Liver (tissue), 9 donors: ENCODE data around the gene GHR. TPM values are rescaled to one million over a fixed set of nuclear protein-coding genes. Genes with fewer than 3 reads are reported as not detected.
A peak's percentile ranks its signal among the peaks of the same experiment; 100 is the strongest.

Source experiments
- DNase-seq: peaks from one replicate; pipeline ENCODE4 v3.0.0-alpha.2; 2017; ENCODE audit warnings: low spot score
- H3K27ac ChIP-seq, 2 donors: one replicate each; pipeline ENCODE4 v1.7.0; 2013; ENCODE audit warnings: inconsistent platforms in 2 of 2, low read length in 2 of 2, control low read depth in 1 of 2, low read depth in 1 of 2, mild to moderate bottlenecking in 1 of 2
- H3K27me3 ChIP-seq, 4 donors: one replicate each; pipeline versions ENCODE4 v1.6.1 to v1.7.0; 2013; ENCODE audit warnings: low read length in 3 of 4, inconsistent platforms in 1 of 4, mild to moderate bottlenecking in 1 of 4, moderate library complexity in 1 of 4; ENCODE audit not compliant: control insufficient read depth in 4 of 4, insufficient read depth in 4 of 4
- H3K36me3 ChIP-seq, 4 donors: one replicate each; pipeline versions ENCODE4 v1.6.1 to v1.7.0; 2013; ENCODE audit warnings: low read length in 3 of 4, mild to moderate bottlenecking in 3 of 4, low read depth in 1 of 4, moderate library complexity in 1 of 4; ENCODE audit not compliant: control insufficient read depth in 4 of 4, insufficient read depth in 3 of 4
- H3K4me1 ChIP-seq, 4 donors: one replicate each; pipeline versions ENCODE4 v1.6.1 to v1.7.0; 2013; ENCODE audit warnings: low read length in 3 of 4, mild to moderate bottlenecking in 3 of 4, moderate library complexity in 1 of 4; ENCODE audit not compliant: control insufficient read depth in 4 of 4, insufficient read depth in 4 of 4
- H3K4me3 ChIP-seq, 3 donors: one replicate each; pipeline versions ENCODE4 v1.6.1 to v1.7.0; 2013; ENCODE audit warnings: low read length in 3 of 3, control low read depth in 1 of 3, low read depth in 1 of 3, mild to moderate bottlenecking in 1 of 3
- H3K9ac ChIP-seq, 2 donors: one replicate each; pipeline ENCODE4 v1.7.0; 2013; ENCODE audit warnings: low read length in 2 of 2, mild to moderate bottlenecking in 2 of 2, moderate library complexity in 2 of 2, control low read depth in 1 of 2, low read depth in 1 of 2
- H3K9me3 ChIP-seq, 4 donors: one replicate each; pipeline versions ENCODE4 v1.6.1 to v1.7.0; 2013; ENCODE audit warnings: low read length in 3 of 4; ENCODE audit not compliant: control insufficient read depth in 4 of 4
- CTCF ChIP-seq: fragments of 150-350 bp; IDR thresholded peaks from 2 replicates; pipeline ENCODE4 v1.5.1; 2017; ENCODE audit warnings: improper control_type of control experiment, low read depth, low read length; ENCODE audit not compliant: missing input control
- EGR1 ChIP-seq, 2 donors: IDR thresholded peaks; 2 replicates each; pipeline ENCODE4 v1.6.1; 2016 to 2018; ENCODE audit warnings: antibody characterized with exemption in 2 of 2, low read depth in 2 of 2
- FOXA1 ChIP-seq: IDR thresholded peaks from 2 replicates; pipeline ENCODE4 v1.6.1; 2016; ENCODE audit warnings: antibody characterized with exemption
- FOXA2 ChIP-seq: IDR thresholded peaks from 2 replicates; pipeline ENCODE4 v1.6.1; 2016; ENCODE audit warnings: antibody characterized with exemption
- GABPA ChIP-seq, 2 donors: IDR thresholded peaks in 1 of 2; conservative IDR thresholded peaks in 1 of 2; 2 replicates each; pipeline ENCODE4 v1.6.1; 2016; ENCODE audit warnings: antibody characterized with exemption in 2 of 2, mild to moderate bottlenecking in 1 of 2, moderate library complexity in 1 of 2
- HNF4A ChIP-seq, 2 donors: conservative IDR thresholded peaks; 2 replicates each; pipeline ENCODE4 v1.6.1; 2016; ENCODE audit warnings: antibody characterized with exemption in 2 of 2, mild to moderate bottlenecking in 2 of 2
- HNF4G ChIP-seq: IDR thresholded peaks from 2 replicates; pipeline ENCODE4 v1.6.1; 2016; ENCODE audit warnings: antibody characterized with exemption
- JUND ChIP-seq, 2 donors: IDR thresholded peaks; 2 replicates each; pipeline ENCODE4 v1.6.1; 2016; ENCODE audit warnings: antibody characterized with exemption in 2 of 2
- NR2F2 ChIP-seq: IDR thresholded peaks from 2 replicates; pipeline ENCODE4 v1.6.1; 2016; ENCODE audit warnings: antibody characterized with exemption
- RAD21 ChIP-seq, 2 donors: IDR thresholded peaks; 2 replicates each; pipeline ENCODE4 v1.6.1; 2016; ENCODE audit warnings: antibody characterized with exemption in 2 of 2, mild to moderate bottlenecking in 2 of 2
- REST ChIP-seq: IDR thresholded peaks from 2 replicates; pipeline ENCODE4 v1.6.1; 2016; ENCODE audit warnings: antibody characterized with exemption, mild to moderate bottlenecking
- RXRA ChIP-seq, 2 donors: IDR thresholded peaks; 2 replicates each; pipeline ENCODE4 v1.6.1; 2017 to 2018; ENCODE audit warnings: antibody characterized with exemption in 2 of 2, mild to moderate bottlenecking in 1 of 2
- SP1 ChIP-seq: IDR thresholded peaks from 2 replicates; pipeline ENCODE4 v1.6.1; 2018; ENCODE audit warnings: antibody characterized with exemption, mild to moderate bottlenecking
- TAF1 ChIP-seq: conservative IDR thresholded peaks from 2 replicates; pipeline ENCODE4 v1.6.1; 2016; ENCODE audit warnings: antibody characterized with exemption, mild to moderate bottlenecking
- YY1 ChIP-seq: IDR thresholded peaks from 2 replicates; pipeline ENCODE4 v1.6.1; 2016; ENCODE audit warnings: antibody characterized with exemption, mild to moderate bottlenecking
- WGBS: extraction: QIAGEN DNeasy Blood & Tissue Kit; methylation state at CpG from one replicate; pipeline ENCODE4 v1.1.7; 2013; 5-methylcytosine and 5-hydroxymethylcytosine counted together
- polyA plus RNA-seq, 2 donors: library from polyadenylated mRNA; stranded (reverse) in 1 of 2; unstranded in 1 of 2; fragments of 200-250 nt in 1 of 2; fragments of >200 nt in 1 of 2; fragmentation: Nextera tagmentation in 1 of 2; extraction: Ambion mirVana in 1 of 2; gene quantifications; one replicate each; pipeline versions ENCODE4 v1.2.1 to v1.2.3, GENCODE V29; 2013 to 2015
- total RNA-seq, 2 donors: library from RNA; depleted of rRNA; stranded (reverse); fragments of >200 nt; gene quantifications; one replicate each; pipeline ENCODE4 v1.2.3, GENCODE V29; 2014
- TF ChIP-seq, protein P1 (sequence below): IDR thresholded peaks from 2 replicates; pipeline ENCODE4 v1.6.1; 2016; ENCODE audit warnings: antibody characterized with exemption
- TF ChIP-seq, protein P2 (sequence below): IDR thresholded peaks from 2 replicates; pipeline ENCODE4 v1.6.1; 2016; ENCODE audit warnings: antibody characterized with exemption
- TF ChIP-seq, protein P3 (sequence below): IDR thresholded peaks from 2 replicates; pipeline ENCODE4 v1.6.1; 2016; ENCODE audit warnings: antibody characterized with exemption
- donor health status: healthy.
- donor health status: healthy.
- donor health status: healthy.
- donor health status: healthy.
- donor health status: healthy.

The GHR gene
- total and polyA plus RNA-seq, 4 donors: 6.6 to 104 (median 20.9) TPM

GRCh38 chr5:42582723-42583122, 159.5 kb downstream of the GHR start:
- Histone ChIP-seq H3K9me3 (no peaks in the 10 kb centered on the region), H3K27ac (peak overlapping the region; percentile 68 to 69), H3K27me3 (no peaks in the 10 kb centered on the region), H3K36me3 (peaks cover 0 to 9% (median 3%) of the 10 kb centered on the region in 4 donors), H3K4me1 (peaks cover 7 to 85% (median 58%) of the 10 kb centered on the region in 4 donors), H3K9ac (no peak overlapping the region), H3K4me3 (no peak overlapping the region)
- no peak for TF ChIP-seq FOXA1
- TF ChIP-seq REST: no peak
- WGBS: 91% methylated on average over 13 of the region's 13 CpGs
- no peak for DNase-seq

- TF ChIP-seq YY1 (peak; percentile 81), RXRA (IDR thresholded peaks at IDR 0.05) (peak; percentile 89 to 93), GABPA (IDR thresholded peaks at IDR 0.05 in 1 of 2, conservative IDR thresholded peaks at IDR 0.05 in 1 of 2) (no peak), CTCF (peak; percentile 94), HNF4G (peak; percentile 51), JUND (IDR thresholded peaks at IDR 0.05) (peak; percentile 66 to 73), FOXA1 (peak; percentile 30), HNF4A (conservative IDR thresholded peaks at IDR 0.05) (peak; percentile 68 to 72), RAD21 (IDR thresholded peaks at IDR 0.05) (peak; percentile 98), EGR1 (IDR thresholded peaks at IDR 0.05; ENCODE audit: low read depth in 2 of 2) (no peak), REST (peak; percentile 86), TAF1 (no peak), NR2F2 (peak; percentile 62), SP1 (peak; percentile 63), FOXA2 (peak; percentile 65)
- TF ChIP-seq, protein P1, sequence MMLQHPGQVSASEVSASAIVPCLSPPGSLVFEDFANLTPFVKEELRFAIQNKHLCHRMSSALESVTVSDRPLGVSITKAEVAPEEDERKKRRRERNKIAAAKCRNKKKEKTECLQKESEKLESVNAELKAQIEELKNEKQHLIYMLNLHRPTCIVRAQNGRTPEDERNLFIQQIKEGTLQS: peak; percentile 52
- TF ChIP-seq, protein P2, sequence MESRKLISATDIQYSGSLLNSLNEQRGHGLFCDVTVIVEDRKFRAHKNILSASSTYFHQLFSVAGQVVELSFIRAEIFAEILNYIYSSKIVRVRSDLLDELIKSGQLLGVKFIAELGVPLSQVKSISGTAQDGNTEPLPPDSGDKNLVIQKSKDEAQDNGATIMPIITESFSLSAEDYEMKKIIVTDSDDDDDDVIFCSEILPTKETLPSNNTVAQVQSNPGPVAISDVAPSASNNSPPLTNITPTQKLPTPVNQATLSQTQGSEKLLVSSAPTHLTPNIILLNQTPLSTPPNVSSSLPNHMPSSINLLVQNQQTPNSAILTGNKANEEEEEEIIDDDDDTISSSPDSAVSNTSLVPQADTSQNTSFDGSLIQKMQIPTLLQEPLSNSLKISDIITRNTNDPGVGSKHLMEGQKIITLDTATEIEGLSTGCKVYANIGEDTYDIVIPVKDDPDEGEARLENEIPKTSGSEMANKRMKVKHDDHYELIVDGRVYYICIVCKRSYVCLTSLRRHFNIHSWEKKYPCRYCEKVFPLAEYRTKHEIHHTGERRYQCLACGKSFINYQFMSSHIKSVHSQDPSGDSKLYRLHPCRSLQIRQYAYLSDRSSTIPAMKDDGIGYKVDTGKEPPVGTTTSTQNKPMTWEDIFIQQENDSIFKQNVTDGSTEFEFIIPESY: peak; percentile 77
- TF ChIP-seq, protein P3, sequence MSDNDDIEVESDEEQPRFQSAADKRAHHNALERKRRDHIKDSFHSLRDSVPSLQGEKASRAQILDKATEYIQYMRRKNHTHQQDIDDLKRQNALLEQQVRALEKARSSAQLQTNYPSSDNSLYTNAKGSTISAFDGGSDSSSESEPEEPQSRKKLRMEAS: peak; percentile 67
- H3K9me3 ChIP-seq: no peaks in the 10 kb centered on the region
- H3K27me3 ChIP-seq: no peaks in the 10 kb centered on the region
- peaks cover 0 to 9% (median 3%) of the 10 kb centered on the region in 4 donors for H3K36me3 ChIP-seq
- DNase-seq: peak; percentile 45
- H3K9ac ChIP-seq: no peak overlapping the region
- H3K4me3 ChIP-seq: no peak overlapping the region
- WGBS: 6% methylated on average over 4 of the region's 4 CpGs
- H3K27ac ChIP-seq: peak overlapping the region; percentile 68 to 69
- H3K4me1 ChIP-seq: peaks cover 7 to 82% (median 59%) of the 10 kb centered on the region in 4 donors
Observed at GRCh38 chr5:42583322-42583721, 160.1 kb downstream of the GHR start.
